C4-2B (cell line): ENCODE data around the gene SLC6A11.

Experiments used
- ZFX ChIP-seq: fragments of 450-650 bp; IDR thresholded peaks from 2 replicates; pipeline ENCODE4 v1.6.1; 2017
- TF ChIP-seq, protein P1 (sequence below): fragments of 450-650 bp; conservative IDR thresholded peaks from 2 replicates; pipeline ENCODE4 v1.5.1; 2017; ENCODE audit warnings: mild to moderate bottlenecking

DNA sequence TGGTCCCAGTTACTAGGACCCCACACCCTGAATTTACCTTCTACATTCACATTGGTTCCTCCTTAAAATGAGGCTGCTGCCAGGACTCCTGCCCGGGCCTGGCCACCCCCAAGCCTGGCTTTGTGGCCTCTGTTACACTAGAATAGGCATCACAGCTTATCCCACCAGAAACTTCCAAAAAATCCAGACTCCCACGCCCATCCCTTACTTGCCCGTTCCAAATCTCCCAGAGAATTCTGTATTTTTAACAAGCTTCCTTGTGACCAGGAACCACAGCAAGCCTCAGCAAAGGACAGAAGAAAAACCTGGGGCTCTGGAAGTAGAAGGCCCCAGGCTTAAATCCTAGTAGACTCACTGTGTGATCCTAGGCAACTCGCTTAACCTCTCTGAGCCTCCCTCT, 140.5 kb downstream of the SLC6A11 start:
- TF ChIP-seq, protein P1, sequence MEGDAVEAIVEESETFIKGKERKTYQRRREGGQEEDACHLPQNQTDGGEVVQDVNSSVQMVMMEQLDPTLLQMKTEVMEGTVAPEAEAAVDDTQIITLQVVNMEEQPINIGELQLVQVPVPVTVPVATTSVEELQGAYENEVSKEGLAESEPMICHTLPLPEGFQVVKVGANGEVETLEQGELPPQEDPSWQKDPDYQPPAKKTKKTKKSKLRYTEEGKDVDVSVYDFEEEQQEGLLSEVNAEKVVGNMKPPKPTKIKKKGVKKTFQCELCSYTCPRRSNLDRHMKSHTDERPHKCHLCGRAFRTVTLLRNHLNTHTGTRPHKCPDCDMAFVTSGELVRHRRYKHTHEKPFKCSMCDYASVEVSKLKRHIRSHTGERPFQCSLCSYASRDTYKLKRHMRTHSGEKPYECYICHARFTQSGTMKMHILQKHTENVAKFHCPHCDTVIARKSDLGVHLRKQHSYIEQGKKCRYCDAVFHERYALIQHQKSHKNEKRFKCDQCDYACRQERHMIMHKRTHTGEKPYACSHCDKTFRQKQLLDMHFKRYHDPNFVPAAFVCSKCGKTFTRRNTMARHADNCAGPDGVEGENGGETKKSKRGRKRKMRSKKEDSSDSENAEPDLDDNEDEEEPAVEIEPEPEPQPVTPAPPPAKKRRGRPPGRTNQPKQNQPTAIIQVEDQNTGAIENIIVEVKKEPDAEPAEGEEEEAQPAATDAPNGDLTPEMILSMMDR: no peak
- no peak for TF ChIP-seq ZFX
